A549 (cell line): ENCODE results near the gene SKI. TPM values are rescaled to one million over a fixed set of nuclear protein-coding genes. Genes with fewer than 3 reads are reported as not detected.

Experiments used
- ATAC-seq, 2 experiments: fragments of 200-7000 bp in 1 of 2; fragments of >200 bp in 1 of 2; cut with Nextera tagmentation in 1 of 2; cut with Tn5 transposase in 1 of 2; 3 replicates each; pipeline versions ENCODE4 v1.8.0 to v1.9.1; 2018 to 2020; ENCODE audit warnings: mild to moderate bottlenecking in 1 of 2, moderate library complexity in 1 of 2
- CTCF ChIA-PET: fragments of 300-600 bp; sonication (Branson Sonifier 250); formaldehyde crosslinking; extraction: SDS; loops from one replicate; lab custom pipeline; 2021; ENCODE audit warnings: antibody characterized with exemption, inconsistent platforms; lab: Yijun Ruan, JAX
- POLR2A ChIA-PET: fragments of 350-600 bp; formaldehyde crosslinking; extraction: SDS; loops from one replicate; lab custom pipeline; 2021; ENCODE audit warnings: antibody characterized with exemption, inconsistent platforms; lab: Yijun Ruan, JAX
- DNase-seq, 2 experiments: peaks; one replicate each; pipeline versions ENCODE4 v3.0.0 to v3.0.0-alpha.2; 2011 to 2016; ENCODE audit warnings: low read depth in 1 of 2, low spot score in 1 of 2
- FAIRE-seq: peaks from 2 replicates; lab custom pipeline; 2011; peaks lifted over from hg19 to GRCh38; lab: Jason Lieb, UNC
- H3K27ac ChIP-seq, 2 experiments: fragments of >200 bp; sonication (Bioruptor Twin); formaldehyde crosslinking; 3 replicates each; pipeline ENCODE4 v1.5.1; 2016 to 2017
- H3K4me1 ChIP-seq: fragments of >200 bp; sonication (Bioruptor Twin); formaldehyde crosslinking; 3 replicates; pipeline ENCODE4 v1.6.1; 2016
- H3K4me2 ChIP-seq: fragments of >200 bp; sonication (Bioruptor Twin); formaldehyde crosslinking; 3 replicates; pipeline ENCODE4 v1.6.1; 2016
- H3K4me3 ChIP-seq: fragments of >200 bp; sonication (Bioruptor Twin); formaldehyde crosslinking; 3 replicates; pipeline ENCODE4 v1.5.1; 2016
- H3K9me3 ChIP-seq: fragments of >200 bp; sonication (Bioruptor Twin); formaldehyde crosslinking; 3 replicates; pipeline ENCODE4 v1.6.1; 2016
- BHLHE40 ChIP-seq: IDR thresholded peaks from 2 replicates; pipeline ENCODE4 v1.6.1; 2012; ENCODE audit warnings: low read depth, low read length, inconsistent platforms
- CBX2 ChIP-seq: fragments of 200-600 bp; sonication (generic); IDR thresholded peaks from 2 replicates; pipeline ENCODE4 v1.6.1; 2016; ENCODE audit warnings: low read depth, mild to moderate bottlenecking, borderline replicate concordance
- CBX8 ChIP-seq: fragments of 200-600 bp; sonication (generic); IDR thresholded peaks from 2 replicates; pipeline ENCODE4 v1.6.1; 2016
- CEBPB ChIP-seq, 2 experiments: fragments of >200 bp in 1 of 2; sonication (Bioruptor Twin) in 1 of 2; formaldehyde crosslinking in 1 of 2; IDR thresholded peaks; 2 replicates each; pipeline ENCODE4 v1.6.1; 2012 to 2016
- CHD2 ChIP-seq: fragments of 150-350 bp; IDR thresholded peaks from 2 replicates; pipeline ENCODE4 v1.6.1; 2014; ENCODE audit warnings: low read length; ENCODE audit not compliant: partially characterized antibody
- EHF ChIP-seq: fragments of 250-450 bp; sonication (Bioruptor Pico); IDR thresholded peaks from 2 replicates; pipeline ENCODE4 v1.5.0; 2020; ENCODE audit warnings: mild to moderate bottlenecking
- EHMT2 ChIP-seq: fragments of 200-600 bp; sonication (generic); IDR thresholded peaks from 2 replicates; pipeline ENCODE4 v1.6.1; 2016; ENCODE audit warnings: antibody characterized with exemption, low read depth, mild to moderate bottlenecking, moderate library complexity
- ESRRA ChIP-seq: fragments of 150-350 bp; IDR thresholded peaks from 2 replicates; pipeline ENCODE4 v1.6.1; 2014; ENCODE audit warnings: mild to moderate bottlenecking, low read length, borderline replicate concordance
- FOSB ChIP-seq: fragments of 250-450 bp; sonication (Bioruptor Pico); IDR thresholded peaks from 2 replicates; pipeline ENCODE4 v1.5.0; 2020; ENCODE audit warnings: mild to moderate bottlenecking, moderate library complexity
- FOSL2 ChIP-seq, 2 experiments: fragments of 450-650 bp in 1 of 2; fragments of >200 bp in 1 of 2; sonication (Bioruptor Twin) in 1 of 2; formaldehyde crosslinking; IDR thresholded peaks; 2 replicates each; pipeline versions ENCODE4 v1.5.0 to v1.6.1; 2016 to 2020; ENCODE audit warnings: mild to moderate bottlenecking in 1 of 2, moderate library complexity in 1 of 2
- GATA3 ChIP-seq: IDR thresholded peaks from 2 replicates; pipeline ENCODE4 v1.6.1; 2012; ENCODE audit warnings: borderline replicate concordance
- HOXA7 ChIP-seq: fragments of 250-450 bp; sonication (Bioruptor Pico); IDR thresholded peaks from 2 replicates; pipeline ENCODE4 v1.5.0; 2020; ENCODE audit warnings: mild to moderate bottlenecking, moderate library complexity
- JUNB ChIP-seq: fragments of >200 bp; sonication (Bioruptor Twin); formaldehyde crosslinking; IDR thresholded peaks from 2 replicates; pipeline ENCODE4 v1.6.1; 2016
- KDM1A ChIP-seq: fragments of 200-600 bp; sonication (generic); IDR thresholded peaks from 2 replicates; pipeline ENCODE4 v1.6.1; 2016; ENCODE audit warnings: low read depth, mild to moderate bottlenecking
- KDM5A ChIP-seq: fragments of 200-600 bp; sonication (generic); IDR thresholded peaks from 2 replicates; pipeline ENCODE4 v1.6.1; 2016; ENCODE audit warnings: antibody characterized with exemption, mild to moderate bottlenecking
- MAZ ChIP-seq: fragments of 150-350 bp; IDR thresholded peaks from 2 replicates; pipeline ENCODE4 v1.6.1; 2014; ENCODE audit warnings: antibody characterized with exemption, low read depth, low read length, borderline replicate concordance
- NR3C1 ChIP-seq: fragments of >200 bp; sonication (Bioruptor Twin); formaldehyde crosslinking; IDR thresholded peaks from 3 replicates; pipeline ENCODE4 v1.6.1; 2017
- PHF8 ChIP-seq: fragments of 200-600 bp; sonication (generic); IDR thresholded peaks from 2 replicates; pipeline ENCODE4 v1.6.1; 2016; ENCODE audit warnings: low read depth, mild to moderate bottlenecking, antibody characterized with exemption, moderate library complexity, borderline replicate concordance
- POLR2A ChIP-seq: IDR thresholded peaks from 2 replicates; pipeline ENCODE4 v1.6.1; 2012; ENCODE audit warnings: mild to moderate bottlenecking, low read length
- RARB ChIP-seq: fragments of 250-450 bp; sonication (Bioruptor Pico); IDR thresholded peaks from 2 replicates; pipeline ENCODE4 v1.8.0; 2021; ENCODE audit warnings: mild to moderate bottlenecking, moderate library complexity
- TFCP2L1 ChIP-seq: fragments of 250-450 bp; sonication (Bioruptor Pico); IDR thresholded peaks from 2 replicates; pipeline ENCODE4 v1.5.0; 2021; ENCODE audit warnings: mild to moderate bottlenecking
- ZFP36 ChIP-seq: fragments of 450-650 bp; IDR thresholded peaks from 2 replicates; pipeline ENCODE4 v1.6.1; 2014; ENCODE audit warnings: borderline replicate concordance; ENCODE audit not compliant: partially characterized antibody
- ZSCAN20 ChIP-seq: fragments of 250-450 bp; sonication (Bioruptor Pico); IDR thresholded peaks from 2 replicates; pipeline ENCODE4 v1.8.0; 2022; ENCODE audit warnings: mild to moderate bottlenecking, moderate library complexity
- WGBS: methylation state at CpG from one replicate; pipeline ENCODE4 v1.1.6; 2017; ENCODE audit errors: missing lambda C conversion rate; 5-methylcytosine and 5-hydroxymethylcytosine counted together
- polyA plus RNA-seq, 4 experiments: library from polyadenylated mRNA; depleted of rRNA in 3 of 4; stranded (reverse); fragments of >200 nt; fragmentation: RNase III in 1 of 4; extraction: RNeasy Plus Mini Kit Qiagen cat#74134 plus additional on column Dnase treatment in 1 of 4; gene quantifications; 2 replicates in 3 of 4; 3 replicates in 1 of 4; pipeline ENCODE4 v1.2.3, GENCODE V29; 2011 to 2017
- TF ChIP-seq, protein P1 (sequence below): fragments of 450-650 bp; IDR thresholded peaks from 2 replicates; pipeline ENCODE4 v1.6.1; 2014; ENCODE audit warnings: antibody characterized with exemption
- TF ChIP-seq, protein P2 (sequence below): fragments of 200-600 bp; sonication (generic); IDR thresholded peaks from 2 replicates; pipeline ENCODE4 v1.6.1; 2016; ENCODE audit warnings: antibody characterized with exemption, mild to moderate bottlenecking, moderate library complexity
- TF ChIP-seq, protein P3 (sequence below): fragments of >200 bp; sonication (Bioruptor Twin); formaldehyde crosslinking; IDR thresholded peaks from 2 replicates; pipeline ENCODE4 v1.6.1; 2016
- TF ChIP-seq, protein P4 (sequence below): IDR thresholded peaks from 2 replicates; pipeline ENCODE4 v1.6.1; 2012; ENCODE audit warnings: low read depth, borderline replicate concordance

The SKI gene
- polyA plus RNA-seq, 2 of the 4 experiments (the other 2 are of a cell fraction) = 2.8 to 12.0 TPM

DNA sequence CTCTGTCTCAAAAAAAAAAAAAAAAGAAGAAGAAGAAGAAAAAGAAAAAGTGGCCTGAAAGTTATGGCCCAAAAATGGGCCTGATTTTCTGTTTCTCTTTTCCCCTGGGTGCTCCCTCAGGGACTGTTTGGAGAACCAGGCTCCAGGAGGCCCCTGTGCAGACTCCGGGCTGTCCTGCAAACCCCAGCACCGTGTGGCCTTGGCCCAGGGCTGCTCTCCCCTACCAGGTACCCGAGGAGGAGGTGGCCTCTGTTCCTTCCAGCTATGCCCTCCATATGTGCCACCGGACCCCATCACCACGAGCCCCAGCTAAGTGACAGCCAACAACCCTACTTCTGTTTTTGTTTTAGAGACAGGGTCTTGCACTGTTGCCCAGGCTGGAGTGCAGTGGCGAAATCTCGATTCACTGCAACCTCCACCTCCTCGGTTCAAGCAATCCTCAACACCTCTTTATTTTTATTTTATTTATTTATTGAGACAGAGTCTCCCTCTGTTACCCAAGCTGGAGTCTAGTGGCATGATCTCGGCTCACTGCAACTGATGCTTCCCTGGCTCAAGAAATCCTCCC is 26.0 kb upstream of the SKI start:
- POLR2A ChIA-PET = no interaction called here
- Histone ChIP-seq H3K9me3 (no peaks in the 10 kb centered on the region), H3K4me2 (no peak overlapping the region), H3K4me3 (no peak overlapping the region), H3K4me1 (peaks cover 25% of the 10 kb centered on the region), H3K27ac (no peak overlapping the region)
- no peak for ATAC-seq
- DNase-seq = no peak
- no peak for FAIRE-seq
- TF ChIP-seq GATA3 (no peak), PHF8 (no peak), CBX8 (no peak), EHF (CRISPR knock-in tag) (no peak), BHLHE40 (no peak), FOSB (no peak), HOXA7 (no peak), CBX2 (no peak), MAZ (no peak), ESRRA (no peak), CEBPB (IDR thresholded peaks at IDR 0.05) (no peak)
- TF ChIP-seq, protein P1, sequence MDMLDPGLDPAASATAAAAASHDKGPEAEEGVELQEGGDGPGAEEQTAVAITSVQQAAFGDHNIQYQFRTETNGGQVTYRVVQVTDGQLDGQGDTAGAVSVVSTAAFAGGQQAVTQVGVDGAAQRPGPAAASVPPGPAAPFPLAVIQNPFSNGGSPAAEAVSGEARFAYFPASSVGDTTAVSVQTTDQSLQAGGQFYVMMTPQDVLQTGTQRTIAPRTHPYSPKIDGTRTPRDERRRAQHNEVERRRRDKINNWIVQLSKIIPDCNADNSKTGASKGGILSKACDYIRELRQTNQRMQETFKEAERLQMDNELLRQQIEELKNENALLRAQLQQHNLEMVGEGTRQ = no peak
- CTCF ChIA-PET = interaction anchor here (1.5 to 10.4 kb wide), 2 partner anchors 28 to 182 kb away, joined by 11 to 267 read pairs; partner anchors contain the start of genes MORN1 and RER1
- WGBS = 78% methylated on average over 9 of the region's 9 CpGs

DNA sequence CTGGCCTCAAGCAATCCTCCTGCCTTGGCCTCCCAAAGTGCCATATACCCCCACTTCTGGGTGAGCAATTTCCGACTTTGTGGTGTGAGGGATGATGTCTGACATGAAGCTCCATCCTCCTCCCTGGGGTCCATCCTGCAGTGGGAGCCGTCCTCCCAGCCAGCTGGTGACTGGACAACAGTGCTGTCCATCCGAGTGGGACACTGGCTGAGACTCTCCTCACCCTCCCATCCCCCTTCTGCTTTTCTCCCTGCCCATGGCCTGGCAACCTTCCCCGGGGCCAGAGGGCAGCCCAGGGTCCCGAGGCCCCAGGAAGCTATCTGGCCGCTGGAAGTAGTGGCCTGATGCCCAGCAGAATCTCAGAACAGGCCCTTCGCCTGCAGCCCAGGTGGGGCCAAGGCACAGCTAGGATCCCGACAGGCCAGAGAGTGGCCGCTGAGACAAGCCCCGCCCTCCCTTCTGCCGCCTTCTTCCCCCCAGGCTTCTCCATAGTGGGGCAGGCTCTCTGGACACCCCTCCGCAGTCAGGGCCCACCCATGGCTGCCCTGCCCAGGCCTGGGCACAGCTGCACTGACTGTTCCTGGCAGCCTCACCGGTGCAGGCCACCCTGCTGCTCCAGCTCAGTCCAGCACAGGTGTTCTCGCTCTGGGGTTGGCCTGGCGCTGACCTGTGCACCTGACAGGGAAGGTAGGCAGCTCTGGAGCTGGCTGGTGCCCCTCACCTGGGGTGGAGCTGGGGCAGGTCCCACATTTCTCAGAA is 25.1 kb upstream of the SKI start:
- 91% methylated on average over 4 of the region's 15 CpGs for WGBS
- no peak for FAIRE-seq
- POLR2A ChIA-PET = interaction anchor here (1.2 kb wide), 1 partner anchor 8 kb away, joined by 6 read pairs; the partner anchor contains the start of gene FAAP20

More for the DNA sequence above, 25.1 kb upstream of the SKI start:
- CTCF ChIA-PET = interaction anchor here (1.5 to 10.4 kb wide), 4 partner anchors 8 to 181 kb away, joined by 4 to 267 read pairs (median 18); partner anchors contain the start of genes FAAP20, MORN1 and RER1
- H3K27ac ChIP-seq = no peak overlapping the region
- no peak overlapping the region for H3K4me3 ChIP-seq
- DNase-seq (no peak), ATAC-seq (no peak)
- no peak for TF ChIP-seq FOSB
- TF ChIP-seq KDM1A = no peak
- TF ChIP-seq, protein P2, sequence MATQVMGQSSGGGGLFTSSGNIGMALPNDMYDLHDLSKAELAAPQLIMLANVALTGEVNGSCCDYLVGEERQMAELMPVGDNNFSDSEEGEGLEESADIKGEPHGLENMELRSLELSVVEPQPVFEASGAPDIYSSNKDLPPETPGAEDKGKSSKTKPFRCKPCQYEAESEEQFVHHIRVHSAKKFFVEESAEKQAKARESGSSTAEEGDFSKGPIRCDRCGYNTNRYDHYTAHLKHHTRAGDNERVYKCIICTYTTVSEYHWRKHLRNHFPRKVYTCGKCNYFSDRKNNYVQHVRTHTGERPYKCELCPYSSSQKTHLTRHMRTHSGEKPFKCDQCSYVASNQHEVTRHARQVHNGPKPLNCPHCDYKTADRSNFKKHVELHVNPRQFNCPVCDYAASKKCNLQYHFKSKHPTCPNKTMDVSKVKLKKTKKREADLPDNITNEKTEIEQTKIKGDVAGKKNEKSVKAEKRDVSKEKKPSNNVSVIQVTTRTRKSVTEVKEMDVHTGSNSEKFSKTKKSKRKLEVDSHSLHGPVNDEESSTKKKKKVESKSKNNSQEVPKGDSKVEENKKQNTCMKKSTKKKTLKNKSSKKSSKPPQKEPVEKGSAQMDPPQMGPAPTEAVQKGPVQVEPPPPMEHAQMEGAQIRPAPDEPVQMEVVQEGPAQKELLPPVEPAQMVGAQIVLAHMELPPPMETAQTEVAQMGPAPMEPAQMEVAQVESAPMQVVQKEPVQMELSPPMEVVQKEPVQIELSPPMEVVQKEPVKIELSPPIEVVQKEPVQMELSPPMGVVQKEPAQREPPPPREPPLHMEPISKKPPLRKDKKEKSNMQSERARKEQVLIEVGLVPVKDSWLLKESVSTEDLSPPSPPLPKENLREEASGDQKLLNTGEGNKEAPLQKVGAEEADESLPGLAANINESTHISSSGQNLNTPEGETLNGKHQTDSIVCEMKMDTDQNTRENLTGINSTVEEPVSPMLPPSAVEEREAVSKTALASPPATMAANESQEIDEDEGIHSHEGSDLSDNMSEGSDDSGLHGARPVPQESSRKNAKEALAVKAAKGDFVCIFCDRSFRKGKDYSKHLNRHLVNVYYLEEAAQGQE = no peak
- TF ChIP-seq CHD2 = no peak
- TF ChIP-seq NR3C1 = no peak
- TF ChIP-seq KDM5A = no peak
- no peak for TF ChIP-seq BHLHE40
- TF ChIP-seq ZFP36 = no peak
- TF ChIP-seq, protein P3, sequence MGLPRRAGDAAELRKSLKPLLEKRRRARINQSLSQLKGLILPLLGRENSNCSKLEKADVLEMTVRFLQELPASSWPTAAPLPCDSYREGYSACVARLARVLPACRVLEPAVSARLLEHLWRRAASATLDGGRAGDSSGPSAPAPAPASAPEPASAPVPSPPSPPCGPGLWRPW = no peak
- TF ChIP-seq, protein P4, sequence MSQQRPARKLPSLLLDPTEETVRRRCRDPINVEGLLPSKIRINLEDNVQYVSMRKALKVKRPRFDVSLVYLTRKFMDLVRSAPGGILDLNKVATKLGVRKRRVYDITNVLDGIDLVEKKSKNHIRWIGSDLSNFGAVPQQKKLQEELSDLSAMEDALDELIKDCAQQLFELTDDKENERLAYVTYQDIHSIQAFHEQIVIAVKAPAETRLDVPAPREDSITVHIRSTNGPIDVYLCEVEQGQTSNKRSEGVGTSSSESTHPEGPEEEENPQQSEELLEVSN = no peak
- TF ChIP-seq RARB (CRISPR knock-in tag) = no peak
- TF ChIP-seq FOSL2 (IDR thresholded peaks at IDR 0.05) = no peak
- no peak for TF ChIP-seq FOSL2 (CRISPR knock-in tag; IDR thresholded peaks at IDR 0.05)
- TF ChIP-seq POLR2A = no peak
- TF ChIP-seq EHMT2 = no peak
- no peak for TF ChIP-seq TFCP2L1
- TF ChIP-seq ZSCAN20 (CRISPR knock-in tag) = no peak
- TF ChIP-seq JUNB = no peak
- H3K4me1 ChIP-seq = peaks cover 34% of the 10 kb centered on the region
- H3K9me3 ChIP-seq = no peaks in the 10 kb centered on the region
- H3K4me2 ChIP-seq = no peak overlapping the region
